Activated gamma-delta T cell treated with anti-CD3 and anti-CD28 coated beads, Interleukin-2, amount 50 U/mL, for 16 hours (primary cell): Measurements from ENCODE around the gene INAVA.
A peak's percentile ranks its signal among the peaks of the same experiment; 100 is the strongest.

Experiments used
- DNase-seq: peaks from one replicate; pipeline ENCODE4 v3.0.0-alpha.2; 2020; ENCODE audit warnings: low read depth

The INAVA gene

DNA sequence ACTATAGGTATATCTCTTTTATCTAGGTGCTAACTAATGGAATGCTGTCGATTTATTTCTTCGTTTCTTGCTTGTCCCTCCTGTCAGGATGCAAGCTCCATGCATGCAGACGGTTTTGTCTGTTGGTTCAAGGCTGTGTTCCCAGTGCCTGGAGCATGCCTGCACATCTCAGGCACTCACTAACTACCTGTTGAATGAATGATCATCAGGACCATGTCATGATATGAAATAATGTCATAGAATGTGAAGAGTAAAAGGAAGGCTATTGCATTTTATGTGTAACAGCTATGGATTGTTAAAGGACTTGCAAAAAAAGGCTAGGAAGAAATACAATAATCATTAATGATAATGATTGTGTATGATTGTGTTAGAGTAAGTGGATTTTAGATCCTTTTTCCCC is 17.7 kb upstream of the INAVA start:
- DNase-seq, result no peak

DNA sequence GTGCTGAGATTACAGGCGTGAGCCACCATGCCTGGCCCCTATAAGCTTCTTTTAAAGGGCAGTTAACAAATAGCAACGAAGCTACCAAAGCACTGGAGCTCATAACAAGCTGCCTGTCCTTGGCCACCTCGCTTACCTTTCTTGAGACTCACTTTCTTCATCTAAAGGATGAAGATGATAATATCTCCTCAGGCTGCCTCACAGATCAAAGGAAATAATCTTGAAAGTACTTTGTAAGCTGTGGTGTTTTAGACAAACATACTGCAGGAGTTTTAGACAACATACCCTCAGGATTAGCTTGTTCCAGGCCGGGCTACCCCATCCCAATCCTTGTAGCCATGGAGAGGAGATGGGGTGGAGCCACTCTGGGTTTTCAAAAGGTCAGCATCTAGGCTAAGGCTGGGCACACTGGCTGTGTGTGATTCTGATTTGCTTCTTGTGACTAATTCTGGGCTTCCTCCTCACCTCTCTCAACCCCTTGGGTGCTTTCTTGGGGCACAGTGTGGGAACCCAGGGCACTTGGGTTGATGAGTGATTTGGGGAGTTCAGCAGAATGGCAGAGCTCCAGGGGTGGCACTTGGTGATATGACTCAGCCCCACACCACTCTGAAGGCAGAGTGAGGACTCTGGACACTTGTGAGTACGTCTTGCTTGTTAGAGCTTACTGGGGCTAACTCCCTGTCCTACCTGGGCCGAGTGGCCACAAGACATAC is 16.7 kb upstream of the INAVA start:
- no peak for DNase-seq

DNA sequence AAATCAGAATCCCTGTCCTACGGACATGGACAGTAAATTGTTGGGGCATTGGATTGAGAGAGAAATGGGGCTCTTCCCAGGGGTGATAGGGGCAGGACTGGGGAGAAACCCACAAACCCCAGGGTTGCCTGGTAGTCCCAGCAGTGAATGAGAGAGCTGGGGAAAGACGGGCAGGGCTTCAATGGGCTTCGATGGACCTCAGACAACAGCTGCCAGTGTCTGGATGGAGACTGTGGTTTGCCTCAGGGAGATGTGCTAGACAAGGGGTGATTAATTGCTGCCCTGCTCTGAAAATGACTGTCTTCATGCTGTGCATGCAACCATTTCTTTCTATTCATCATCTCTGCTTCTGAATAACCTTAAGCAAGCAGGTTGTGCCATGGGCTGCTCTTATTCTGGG is 14.5 kb upstream of the INAVA start:
- DNase-seq, result no peak

DNA sequence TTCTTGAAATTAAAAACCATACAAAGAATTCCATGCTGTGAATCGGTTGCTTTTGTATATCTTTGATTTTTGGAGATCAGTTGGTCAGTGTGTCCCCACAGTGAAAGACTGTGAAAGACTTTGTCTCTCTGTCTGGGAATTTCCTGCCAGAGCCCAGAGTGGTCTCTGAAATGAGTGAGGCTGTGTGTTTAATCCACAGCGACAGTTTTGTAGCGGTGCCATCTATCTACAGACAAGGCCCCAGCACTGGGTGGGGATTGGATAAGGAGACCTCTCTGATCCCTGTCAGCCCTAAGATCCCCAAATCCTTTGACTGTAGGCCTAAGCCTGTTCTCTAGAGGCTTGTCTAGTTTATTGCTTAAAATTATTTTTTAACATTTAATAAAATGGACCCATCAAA is 11.6 kb upstream of the INAVA start:
- no peak for DNase-seq

DNA sequence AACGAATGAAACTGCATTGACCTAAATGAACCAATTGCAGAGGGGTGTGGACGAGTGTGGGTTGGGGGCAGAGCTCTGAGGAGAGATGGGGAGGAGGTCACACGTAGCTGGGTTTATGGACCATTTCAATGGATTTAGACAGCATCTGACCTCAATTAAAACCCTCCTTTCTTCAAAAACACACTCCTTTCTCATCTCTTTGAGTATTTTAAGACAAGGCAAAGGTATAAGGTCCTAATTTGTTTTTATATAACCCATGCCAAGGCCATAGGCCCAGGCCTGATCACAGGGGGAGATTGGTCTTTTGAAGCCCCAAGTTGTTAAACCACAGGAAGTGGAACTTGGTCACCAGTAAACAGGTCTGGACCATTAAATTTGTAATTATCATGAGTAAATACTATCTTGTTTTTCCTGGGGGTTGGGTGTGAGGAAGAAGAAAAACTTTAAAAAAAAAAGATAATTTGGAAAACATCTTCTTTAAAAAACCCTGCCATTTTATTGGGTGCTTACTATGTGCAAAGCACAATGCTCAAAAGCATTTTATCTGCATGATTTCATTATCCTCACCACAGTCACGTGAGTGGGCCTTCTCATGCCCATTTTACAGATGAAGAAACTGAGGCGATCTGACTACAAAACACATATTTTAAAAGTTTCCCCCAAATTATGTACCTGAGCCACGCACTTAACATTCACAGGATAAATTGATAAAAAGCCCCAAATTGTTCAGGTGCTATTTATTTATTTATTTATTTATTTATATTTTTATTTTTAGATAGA is 8.9 kb upstream of the INAVA start:
- DNase-seq, result no peak

DNA sequence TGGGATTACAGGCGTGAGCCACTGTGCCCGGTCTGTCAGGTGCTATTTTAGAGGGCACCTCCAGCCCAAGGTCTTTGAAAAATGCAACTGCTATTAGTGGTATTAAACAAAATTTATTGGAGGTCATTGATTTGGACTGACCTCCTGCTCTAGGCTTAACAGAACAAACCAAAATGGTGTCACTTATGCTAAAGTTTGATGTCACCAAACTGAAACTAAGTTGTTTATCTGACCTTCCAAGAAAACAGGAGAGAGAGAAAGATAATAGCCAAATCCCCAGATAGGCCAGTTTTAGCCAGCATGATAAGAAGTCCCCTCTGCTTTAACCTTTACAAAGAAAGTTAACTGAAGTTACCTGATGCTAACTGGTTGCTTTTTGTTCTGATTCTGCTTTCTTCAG is 8.1 kb upstream of the INAVA start:
- DNase-seq, result no peak

DNA sequence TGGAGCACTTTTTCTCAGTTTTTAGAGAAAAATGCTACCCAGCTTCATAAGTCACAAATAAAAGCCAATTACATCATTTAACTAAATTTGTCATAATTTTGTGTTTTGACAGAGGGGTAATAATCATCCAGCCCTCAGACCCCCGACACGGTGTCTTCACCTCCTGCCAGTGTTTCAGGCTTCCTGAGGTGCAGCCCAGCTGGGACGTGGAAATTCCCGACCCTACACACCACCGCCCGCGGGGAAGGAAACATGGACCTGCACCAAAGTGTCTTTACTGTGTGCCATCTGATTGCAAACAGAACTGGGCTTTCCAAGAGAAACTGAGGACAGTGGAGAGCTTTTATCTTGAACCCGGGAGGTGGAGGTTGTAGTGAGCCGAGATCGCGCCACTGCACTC is 7.7 kb upstream of the INAVA start:
- DNase-seq, result no peak

DNA sequence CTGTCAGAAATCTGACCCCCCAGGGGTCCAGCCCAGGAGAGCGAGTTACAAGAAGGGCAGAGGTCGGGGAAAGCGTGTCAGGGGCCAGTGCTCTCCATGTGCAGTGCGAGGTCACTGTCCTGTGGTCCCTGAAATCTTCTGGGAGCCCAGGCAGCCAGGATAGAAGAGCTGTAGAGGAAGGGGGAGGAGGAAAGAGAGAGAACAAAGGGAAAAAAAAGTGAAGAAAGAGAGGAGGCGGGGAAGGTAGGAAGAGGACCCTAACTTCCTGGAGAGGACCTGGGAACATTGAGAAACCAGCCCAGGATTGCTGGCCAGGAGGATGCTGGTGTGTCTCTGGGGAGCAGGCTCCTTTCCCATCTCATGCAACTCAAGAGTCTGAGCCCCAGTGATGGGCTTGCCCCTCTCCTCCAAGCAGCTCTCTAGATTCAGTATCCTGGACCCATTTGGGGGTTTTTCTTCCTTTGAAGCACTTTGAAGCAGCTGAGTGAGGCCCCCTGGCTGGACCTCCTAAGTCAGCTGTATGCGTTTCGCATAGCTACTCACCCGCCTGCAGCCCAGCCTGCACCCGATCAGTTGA is 6.8 kb upstream of the INAVA start:
- DNase-seq, result no peak

DNA sequence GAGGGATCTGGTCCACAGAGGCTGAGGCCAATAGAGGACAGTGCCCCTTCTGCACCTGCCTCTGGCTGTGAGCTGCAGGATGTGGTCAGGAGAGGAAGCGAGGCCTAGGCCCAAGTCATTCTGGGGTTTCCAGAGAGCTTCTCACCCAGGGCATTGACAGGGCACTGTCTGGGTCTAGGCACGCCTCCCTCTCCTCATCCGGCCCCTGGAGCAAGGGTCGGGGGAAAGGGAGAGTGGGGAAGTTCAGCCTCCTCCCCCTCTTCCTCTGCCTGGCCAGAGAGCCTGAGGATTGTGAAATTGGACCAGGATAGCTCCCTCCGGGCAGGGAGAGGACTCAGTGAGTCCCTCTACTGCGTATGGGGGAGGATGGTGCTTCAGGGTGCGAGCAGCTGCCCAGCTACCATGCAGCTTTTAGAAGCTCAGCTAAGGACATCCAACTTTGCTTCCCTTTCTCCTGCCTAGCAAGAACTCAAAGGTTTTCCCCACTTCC is 6.3 kb upstream of the INAVA start:
- DNase-seq, result peak; percentile 62

DNA sequence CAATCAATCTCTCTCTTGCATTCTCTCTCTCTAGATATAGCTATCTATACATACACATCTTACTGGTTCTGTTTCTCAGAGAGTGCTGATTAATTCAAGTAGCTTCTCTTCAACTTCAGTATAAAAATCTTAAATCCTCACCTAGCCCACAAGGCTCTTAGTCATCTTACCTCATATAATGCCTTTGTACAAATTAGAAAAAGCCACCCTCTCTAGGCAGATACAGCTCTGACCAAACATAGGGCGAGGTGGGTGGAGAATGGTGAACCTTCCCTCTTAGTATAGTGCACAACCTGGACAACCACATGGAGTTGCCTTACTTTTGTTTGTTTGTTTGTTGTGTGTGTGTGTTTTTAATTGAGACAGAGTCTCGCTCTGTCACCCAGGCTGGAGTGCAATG is 5.1 kb upstream of the INAVA start:
- no peak for DNase-seq

DNA sequence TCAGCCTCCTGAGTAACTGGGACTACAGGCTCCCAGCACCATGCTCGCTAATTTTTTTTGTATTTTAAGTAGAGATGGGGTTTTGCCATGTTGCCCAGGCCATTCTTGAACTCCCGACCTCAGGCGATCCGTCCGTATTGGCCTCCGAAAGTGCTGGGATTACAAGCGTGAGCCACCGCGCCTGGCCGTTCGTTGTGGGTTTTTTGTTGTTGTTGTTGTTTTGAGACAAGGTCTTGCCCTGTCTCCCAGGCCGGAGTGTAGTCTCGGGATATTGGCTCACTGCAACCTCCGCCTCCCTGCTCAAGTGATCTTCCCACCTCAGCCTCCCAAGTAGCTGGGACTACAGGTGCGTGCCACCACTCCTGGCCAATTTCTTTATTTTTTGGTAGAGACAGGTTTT is 4.7 kb upstream of the INAVA start:
- no peak for DNase-seq

DNA sequence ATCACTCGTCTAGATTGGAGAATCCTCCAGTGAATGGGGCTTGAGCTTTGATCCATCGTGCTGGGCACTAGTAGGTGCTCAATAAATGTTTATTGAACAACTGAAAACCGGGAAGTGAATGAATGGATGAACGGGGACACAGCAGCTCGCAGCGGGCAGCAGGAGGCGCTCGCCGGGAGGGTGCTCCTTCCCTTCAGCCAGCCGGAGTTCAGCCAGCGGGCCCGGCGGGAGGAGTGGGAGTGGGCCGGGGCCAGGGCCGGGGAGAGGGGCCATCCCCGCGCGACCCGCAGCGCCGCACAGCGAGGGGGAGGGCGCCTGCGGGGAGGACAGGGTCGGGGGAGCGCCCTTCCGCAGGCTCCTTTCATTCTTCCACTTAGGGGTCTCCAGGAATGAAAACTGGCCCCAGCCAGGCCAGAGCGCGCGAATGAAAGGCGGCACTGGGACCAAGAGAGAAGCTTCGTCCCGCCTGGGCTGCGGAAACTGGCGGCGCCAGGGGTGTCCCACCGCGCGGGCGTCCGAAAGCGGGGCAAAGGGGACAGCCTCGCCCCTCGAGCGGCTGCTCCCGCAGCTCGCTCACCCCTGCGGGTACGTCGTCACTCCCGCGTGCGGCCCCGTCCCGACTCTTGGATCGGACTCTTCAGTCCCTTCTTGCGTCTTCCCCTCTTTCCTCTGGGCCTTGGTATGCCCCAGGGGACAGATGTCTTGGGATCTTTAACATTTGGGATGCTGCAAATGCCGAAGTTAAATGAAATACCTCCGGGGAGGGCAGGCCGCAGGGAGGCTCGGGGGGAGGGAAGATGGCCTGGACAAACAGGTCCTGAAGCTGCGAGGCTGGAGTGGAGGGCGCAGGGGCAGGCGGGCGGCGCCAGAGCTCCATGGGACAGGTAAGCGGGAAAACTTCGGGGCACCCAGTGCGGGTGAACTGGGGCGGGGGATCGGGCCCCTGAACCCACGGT is 3.6 kb upstream of the INAVA start:
- DNase-seq, result no peak

DNA sequence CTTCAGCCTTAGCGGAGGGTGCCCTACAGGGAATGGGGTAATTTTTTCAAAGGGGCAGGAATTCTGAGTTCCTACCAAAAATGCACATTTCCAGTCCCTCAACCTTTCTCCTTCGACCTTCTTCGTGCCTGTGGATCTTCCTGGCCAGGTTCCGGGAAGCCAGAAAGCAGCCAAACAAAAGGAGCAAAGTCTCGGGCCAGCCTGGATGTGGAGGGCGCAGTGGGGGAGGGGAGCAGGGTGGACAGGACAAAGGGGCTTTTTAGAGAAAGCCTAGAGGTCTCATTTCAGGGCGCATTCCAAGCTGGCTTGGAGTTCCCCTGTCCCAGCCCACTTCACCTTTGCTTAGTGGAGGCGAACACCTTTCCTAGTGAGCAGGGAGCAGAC is 2.9 kb upstream of the INAVA start:
- no peak for DNase-seq

DNA sequence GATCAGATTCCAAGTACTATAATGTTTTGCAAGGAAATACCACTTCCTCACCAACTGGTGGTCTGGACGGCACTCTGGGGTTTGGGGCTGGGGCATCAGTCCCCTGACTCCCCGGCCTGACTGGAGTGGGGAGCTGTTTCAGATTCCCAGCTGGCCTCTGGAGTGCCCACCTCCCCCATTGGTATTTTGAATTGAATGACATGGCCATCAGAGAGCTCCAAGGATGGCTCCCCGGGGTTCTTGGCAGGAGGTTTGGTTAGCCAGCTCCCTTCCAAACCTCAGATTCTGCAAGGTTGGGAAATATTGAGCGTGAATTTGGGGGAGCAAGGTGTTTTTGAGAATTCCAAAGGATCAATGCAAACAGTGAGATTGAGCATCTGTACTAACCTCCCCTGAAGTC is 2.2 kb upstream of the INAVA start:
- no peak for DNase-seq

DNA sequence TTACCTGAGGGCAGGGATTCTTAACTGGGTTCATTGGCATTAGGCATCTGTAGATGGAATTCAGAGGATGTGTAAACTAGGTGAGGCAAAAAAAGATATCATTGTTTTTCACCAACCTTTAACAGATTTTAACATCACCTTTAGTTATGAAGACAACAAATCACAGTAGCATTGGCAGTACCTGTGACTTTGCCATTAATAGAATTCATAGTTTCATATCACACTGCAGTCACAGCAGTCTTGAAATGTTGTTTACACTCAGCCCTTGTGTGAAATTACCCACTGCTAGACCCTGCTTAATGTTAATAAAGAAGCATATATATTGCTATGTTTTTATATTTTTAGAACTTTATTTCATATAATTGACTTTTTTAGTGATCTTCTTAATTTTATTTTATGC is 1.7 kb upstream of the INAVA start:
- no peak for DNase-seq

DNA sequence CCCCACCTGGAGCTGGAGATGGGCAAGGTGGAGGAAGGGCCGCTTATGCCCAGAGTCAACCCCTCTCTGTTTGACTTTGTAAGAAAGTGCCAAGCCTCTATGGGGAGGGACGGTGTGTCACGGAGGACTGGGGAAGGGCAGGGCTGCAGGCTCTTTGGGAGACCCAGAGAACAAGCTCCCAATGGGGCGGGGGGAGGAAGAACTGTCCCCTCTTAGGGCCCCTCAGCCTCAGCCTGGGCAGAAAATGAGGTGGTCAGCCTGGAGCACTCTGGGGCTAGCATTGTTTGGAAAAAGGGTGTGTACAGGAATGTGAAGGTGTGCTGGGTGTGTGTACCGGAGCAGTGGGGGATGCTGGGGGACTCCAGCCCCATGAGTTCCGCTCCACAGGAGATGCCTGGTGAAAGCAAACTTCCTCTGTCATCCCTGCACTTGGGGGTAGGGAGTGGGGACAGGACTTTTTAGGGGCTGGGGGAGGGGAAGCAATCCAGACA is 1.2 kb upstream of the INAVA start:
- no peak for DNase-seq

DNA sequence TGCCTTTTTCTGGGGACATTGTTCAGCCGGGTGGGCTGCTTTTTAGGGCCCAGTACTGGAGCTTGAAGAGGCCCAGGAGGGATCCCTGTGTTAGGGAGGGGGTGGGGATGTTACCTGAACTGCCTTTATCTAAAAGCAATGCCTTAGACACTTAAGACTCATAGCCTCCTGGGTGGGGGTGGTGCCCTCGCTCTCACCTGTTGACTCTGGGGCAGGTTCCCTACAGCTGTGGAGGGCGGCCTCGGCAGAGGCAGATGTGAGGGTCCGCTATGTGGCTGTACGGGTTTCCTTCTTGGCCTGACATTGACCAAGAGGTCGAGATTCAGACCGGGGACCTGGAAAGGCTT is 716 bp downstream of the INAVA start:
- no peak for DNase-seq

DNA sequence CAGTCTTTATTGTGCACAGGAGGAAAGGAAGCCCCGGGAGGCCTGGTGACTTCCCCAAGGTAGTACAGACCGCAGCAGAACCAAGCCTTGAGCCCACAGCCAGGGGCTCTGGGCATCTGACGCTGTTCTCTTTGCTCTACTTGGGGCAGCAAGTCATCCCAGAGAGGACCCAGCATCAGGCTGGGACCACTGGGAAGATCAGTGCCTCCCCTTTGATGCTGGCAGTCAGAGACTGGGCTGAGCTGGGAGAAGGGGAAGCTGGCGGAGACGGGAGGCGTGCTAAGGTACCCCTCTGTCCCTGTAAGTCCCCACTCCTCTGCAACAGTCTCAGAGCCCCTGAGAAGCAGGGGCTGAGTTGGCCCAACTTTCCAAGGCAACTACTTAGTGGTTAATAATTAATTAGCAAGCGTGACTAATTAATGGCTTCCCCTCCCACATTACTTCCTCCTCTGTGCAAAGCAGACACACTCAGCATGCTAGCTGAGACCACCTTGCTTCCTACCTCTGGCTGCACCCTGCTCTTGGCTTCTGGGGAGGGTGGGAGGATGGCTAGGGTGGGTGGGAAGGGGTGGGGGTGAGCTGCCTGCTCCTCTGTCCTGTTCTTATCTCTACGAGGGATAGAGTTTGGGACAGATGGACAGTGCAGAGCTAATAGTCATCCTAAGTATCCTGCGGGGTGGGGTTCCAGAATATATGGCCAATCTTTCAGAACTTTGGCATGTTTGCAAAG is 1.3 kb downstream of the INAVA start:
- no peak for DNase-seq

DNA sequence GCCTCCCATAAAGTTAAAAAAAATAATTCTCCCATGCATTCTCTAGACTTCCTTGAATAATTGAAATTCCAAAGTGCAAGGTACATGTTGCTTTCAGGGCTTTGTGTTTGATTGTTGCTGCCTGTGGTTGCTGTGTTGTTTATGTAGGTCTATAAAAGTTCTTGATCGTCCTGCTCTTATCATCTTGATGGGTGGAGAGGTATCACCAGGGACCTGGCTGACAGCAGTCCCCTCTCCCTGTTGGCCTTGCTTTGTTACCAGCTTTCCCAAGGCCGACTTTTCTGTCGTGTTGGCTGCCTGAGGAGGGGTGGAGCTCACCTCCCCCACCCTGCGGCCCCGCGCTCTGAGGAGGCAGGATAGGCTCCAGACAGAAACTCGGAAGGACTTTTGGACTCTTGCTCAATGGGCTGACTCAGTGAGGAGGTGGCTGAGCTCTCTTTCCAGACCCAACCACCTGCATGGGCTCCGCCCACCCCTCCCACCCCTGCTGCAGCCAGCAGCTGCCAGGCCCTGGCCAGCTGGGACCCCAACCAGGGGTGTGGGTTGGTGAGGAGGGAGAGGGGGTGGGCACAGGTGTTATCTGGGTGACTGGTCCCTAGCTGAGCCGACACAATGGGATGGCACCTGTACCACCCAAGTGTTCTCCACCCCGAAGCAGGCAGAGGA is 2.0 kb downstream of the INAVA start:
- no peak for DNase-seq

DNA sequence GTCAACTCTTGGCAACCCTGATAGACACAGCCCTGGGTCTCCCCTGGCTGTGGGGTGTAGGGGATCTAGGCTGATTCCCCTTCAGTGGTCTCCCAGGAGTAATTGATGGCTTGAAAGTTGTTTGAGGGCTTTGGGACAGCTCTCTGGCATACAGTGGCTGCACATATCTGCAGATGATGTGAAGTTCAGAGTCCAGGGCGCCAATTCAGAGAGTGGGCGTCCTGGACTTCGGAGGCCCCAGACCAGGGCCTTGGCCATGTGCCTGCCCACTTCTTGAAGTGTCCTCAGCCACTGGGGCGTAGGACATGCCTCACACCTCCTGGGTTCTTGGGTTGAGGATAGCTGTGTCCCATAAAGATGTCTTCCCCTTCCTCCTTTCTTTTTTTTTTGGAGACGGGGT is 2.6 kb downstream of the INAVA start:
- no peak for DNase-seq

DNA sequence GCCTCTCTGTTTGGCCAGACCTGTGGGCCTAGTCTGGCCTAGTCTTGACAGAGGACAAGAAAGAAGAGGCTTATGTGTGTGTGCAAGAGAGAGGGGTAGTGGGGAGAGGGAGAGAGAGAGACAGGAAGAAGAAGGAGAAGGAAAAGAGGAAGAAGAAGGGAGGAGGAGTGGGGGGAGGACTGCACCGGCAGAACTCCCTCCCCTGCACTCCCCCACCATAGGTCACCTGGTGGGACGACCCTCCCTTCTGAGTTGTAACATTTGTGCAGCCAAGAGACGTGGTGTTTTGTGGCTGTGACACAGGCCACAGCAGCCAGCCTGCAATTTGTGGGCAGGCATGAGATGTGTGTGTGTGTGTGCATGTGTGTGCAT is 4.3 kb downstream of the INAVA start:
- no peak for DNase-seq
